K562 (cell line): ENCODE data around the gene CAPZB. TPM values are rescaled to one million over a fixed set of nuclear protein-coding genes. Genes with fewer than 3 reads are reported as not detected.
A peak's percentile ranks its signal among the peaks of the same experiment; 100 is the strongest.

Source experiments
- GATAD2B ChIP-seq: fragments of 450-650 bp; IDR thresholded peaks from 2 replicates; pipeline ENCODE4 v1.6.1; 2017; ENCODE audit warnings: mild to moderate bottlenecking, borderline replicate concordance
- PTBP1 ChIP-seq: fragments of 200-400 bp; formaldehyde crosslinking; IDR thresholded peaks from 2 replicates; pipeline ENCODE4 v1.6.1; 2017; ENCODE audit warnings: low read depth, low read length
- RBM15 ChIP-seq: fragments of 200-400 bp; formaldehyde crosslinking; IDR thresholded peaks from 2 replicates; pipeline ENCODE4 v1.6.1; 2018; ENCODE audit warnings: mild to moderate bottlenecking, low read length, moderate library complexity; ENCODE audit not compliant: insufficient read depth
- SMARCE1 ChIP-seq: fragments of 450-650 bp; IDR thresholded peaks from 2 replicates; pipeline ENCODE4 v1.7.1; 2016; ENCODE audit warnings: mild to moderate bottlenecking
- VEZF1 ChIP-seq: fragments of 200-800 bp; sonication (Bioruptor generic); IDR thresholded peaks from 2 replicates; pipeline ENCODE4 v1.6.1; 2017; ENCODE audit warnings: missing genetic modification characterization, missing compliant biosample characterization
- ZBTB2 ChIP-seq: fragments of 450-650 bp; IDR thresholded peaks from 2 replicates; pipeline ENCODE4 v1.6.1; 2016; ENCODE audit warnings: antibody characterized with exemption
- ZFP30 ChIP-seq: fragments of 250-450 bp; sonication (Bioruptor Pico); IDR thresholded peaks from 2 replicates; pipeline ENCODE4 v1.8.0; 2022; ENCODE audit warnings: moderate library complexity, mild to moderate bottlenecking, inconsistent platforms, borderline replicate concordance
- polyA plus RNA-seq, 8 experiments: library from polyadenylated mRNA; depleted of rRNA in 4 of 8; stranded (reverse) in 5 of 8; unstranded in 3 of 8; fragments of >200 nt; fragmentation: Nextera tagmentation in 2 of 8; fragmentation: Illumina TruSeq in 1 of 8; extraction: Ambion mirVana in 2 of 8; extraction: Trizol in 1 of 8; gene quantifications; 2 replicates each; pipeline versions ENCODE4 v1.2.1 to v1.2.3, GENCODE V29; 2011 to 2014; ENCODE audit warnings: inconsistent platforms in 1 of 8, missing spikeins in 1 of 8
- total RNA-seq, 7 experiments: library from RNA; depleted of rRNA in 6 of 7; stranded (reverse); fragments of >200 nt in 6 of 7; fragmentation: Illumina TruSeq in 2 of 7; extraction: Trizol in 2 of 7; gene quantifications; 2 replicates each; pipeline versions ENCODE4 v1.2.1 to v1.2.3, GENCODE V29; 2011 to 2021; ENCODE audit warnings: low replicate concordance in 1 of 7
- TF ChIP-seq, protein P1 (sequence below): IDR thresholded peaks from 2 replicates; pipeline ENCODE4 v1.6.1; 2014; ENCODE audit warnings: antibody characterized with exemption
- TF ChIP-seq, protein P2 (sequence below): sonication (generic); formaldehyde crosslinking; IDR thresholded peaks from 2 replicates; pipeline ENCODE4 v1.8.0; 2022; ENCODE audit warnings: mild to moderate bottlenecking, low read depth, missing genetic modification reagents
- TF ChIP-seq, protein P3 (sequence below): fragments of 450-650 bp; conservative IDR thresholded peaks from 2 replicates; pipeline ENCODE4 v1.6.1; 2016; ENCODE audit warnings: missing genetic modification characterization, low read depth, mild to moderate bottlenecking, control low read depth, missing compliant biosample characterization
- TF ChIP-seq, protein P4 (sequence below): fragments of 200-400 bp; formaldehyde crosslinking; IDR thresholded peaks from 2 replicates; pipeline ENCODE4 v1.6.1; 2017; ENCODE audit warnings: mild to moderate bottlenecking, low read depth, low read length, moderate library complexity
- TF ChIP-seq, protein P5 (sequence below): fragments of 150-350 bp; conservative IDR thresholded peaks from 2 replicates; pipeline ENCODE4 v1.6.1; 2014; ENCODE audit warnings: low read length

CAPZB gene
- total and polyA plus RNA-seq, 9 of the 15 experiments (the other 6 are each of a cell fraction or from before 2014, with no cell fraction given) = 57.6 to 297 (median 125) TPM

GRCh38 chr1:19407494-19408096 is 77.7 kb downstream of the CAPZB start (continued):
- TF ChIP-seq, protein P1, sequence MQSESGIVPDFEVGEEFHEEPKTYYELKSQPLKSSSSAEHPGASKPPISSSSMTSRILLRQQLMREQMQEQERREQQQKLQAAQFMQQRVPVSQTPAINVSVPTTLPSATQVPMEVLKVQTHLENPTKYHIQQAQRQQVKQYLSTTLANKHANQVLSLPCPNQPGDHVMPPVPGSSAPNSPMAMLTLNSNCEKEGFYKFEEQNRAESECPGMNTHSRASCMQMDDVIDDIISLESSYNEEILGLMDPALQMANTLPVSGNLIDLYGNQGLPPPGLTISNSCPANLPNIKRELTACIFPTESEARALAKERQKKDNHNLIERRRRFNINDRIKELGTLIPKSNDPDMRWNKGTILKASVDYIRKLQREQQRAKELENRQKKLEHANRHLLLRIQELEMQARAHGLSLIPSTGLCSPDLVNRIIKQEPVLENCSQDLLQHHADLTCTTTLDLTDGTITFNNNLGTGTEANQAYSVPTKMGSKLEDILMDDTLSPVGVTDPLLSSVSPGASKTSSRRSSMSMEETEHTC = peak; percentile 86
- peak; percentile 72; the same call in 1 of the 2 replicates for TF ChIP-seq SMARCE1
- TF ChIP-seq, protein P2, sequence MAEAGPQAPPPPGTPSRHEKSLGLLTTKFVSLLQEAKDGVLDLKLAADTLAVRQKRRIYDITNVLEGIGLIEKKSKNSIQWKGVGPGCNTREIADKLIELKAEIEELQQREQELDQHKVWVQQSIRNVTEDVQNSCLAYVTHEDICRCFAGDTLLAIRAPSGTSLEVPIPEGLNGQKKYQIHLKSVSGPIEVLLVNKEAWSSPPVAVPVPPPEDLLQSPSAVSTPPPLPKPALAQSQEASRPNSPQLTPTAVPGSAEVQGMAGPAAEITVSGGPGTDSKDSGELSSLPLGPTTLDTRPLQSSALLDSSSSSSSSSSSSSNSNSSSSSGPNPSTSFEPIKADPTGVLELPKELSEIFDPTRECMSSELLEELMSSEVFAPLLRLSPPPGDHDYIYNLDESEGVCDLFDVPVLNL (CRISPR knock-in tag) = no peak
- TF ChIP-seq, protein P3, sequence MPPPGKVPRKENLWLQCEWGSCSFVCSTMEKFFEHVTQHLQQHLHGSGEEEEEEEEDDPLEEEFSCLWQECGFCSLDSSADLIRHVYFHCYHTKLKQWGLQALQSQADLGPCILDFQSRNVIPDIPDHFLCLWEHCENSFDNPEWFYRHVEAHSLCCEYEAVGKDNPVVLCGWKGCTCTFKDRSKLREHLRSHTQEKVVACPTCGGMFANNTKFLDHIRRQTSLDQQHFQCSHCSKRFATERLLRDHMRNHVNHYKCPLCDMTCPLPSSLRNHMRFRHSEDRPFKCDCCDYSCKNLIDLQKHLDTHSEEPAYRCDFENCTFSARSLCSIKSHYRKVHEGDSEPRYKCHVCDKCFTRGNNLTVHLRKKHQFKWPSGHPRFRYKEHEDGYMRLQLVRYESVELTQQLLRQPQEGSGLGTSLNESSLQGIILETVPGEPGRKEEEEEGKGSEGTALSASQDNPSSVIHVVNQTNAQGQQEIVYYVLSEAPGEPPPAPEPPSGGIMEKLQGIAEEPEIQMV (tag) = no peak
- no peak for TF ChIP-seq RBM15
- TF ChIP-seq, protein P4, sequence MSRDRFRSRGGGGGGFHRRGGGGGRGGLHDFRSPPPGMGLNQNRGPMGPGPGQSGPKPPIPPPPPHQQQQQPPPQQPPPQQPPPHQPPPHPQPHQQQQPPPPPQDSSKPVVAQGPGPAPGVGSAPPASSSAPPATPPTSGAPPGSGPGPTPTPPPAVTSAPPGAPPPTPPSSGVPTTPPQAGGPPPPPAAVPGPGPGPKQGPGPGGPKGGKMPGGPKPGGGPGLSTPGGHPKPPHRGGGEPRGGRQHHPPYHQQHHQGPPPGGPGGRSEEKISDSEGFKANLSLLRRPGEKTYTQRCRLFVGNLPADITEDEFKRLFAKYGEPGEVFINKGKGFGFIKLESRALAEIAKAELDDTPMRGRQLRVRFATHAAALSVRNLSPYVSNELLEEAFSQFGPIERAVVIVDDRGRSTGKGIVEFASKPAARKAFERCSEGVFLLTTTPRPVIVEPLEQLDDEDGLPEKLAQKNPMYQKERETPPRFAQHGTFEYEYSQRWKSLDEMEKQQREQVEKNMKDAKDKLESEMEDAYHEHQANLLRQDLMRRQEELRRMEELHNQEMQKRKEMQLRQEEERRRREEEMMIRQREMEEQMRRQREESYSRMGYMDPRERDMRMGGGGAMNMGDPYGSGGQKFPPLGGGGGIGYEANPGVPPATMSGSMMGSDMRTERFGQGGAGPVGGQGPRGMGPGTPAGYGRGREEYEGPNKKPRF = no peak
- TF ChIP-seq, protein P5, sequence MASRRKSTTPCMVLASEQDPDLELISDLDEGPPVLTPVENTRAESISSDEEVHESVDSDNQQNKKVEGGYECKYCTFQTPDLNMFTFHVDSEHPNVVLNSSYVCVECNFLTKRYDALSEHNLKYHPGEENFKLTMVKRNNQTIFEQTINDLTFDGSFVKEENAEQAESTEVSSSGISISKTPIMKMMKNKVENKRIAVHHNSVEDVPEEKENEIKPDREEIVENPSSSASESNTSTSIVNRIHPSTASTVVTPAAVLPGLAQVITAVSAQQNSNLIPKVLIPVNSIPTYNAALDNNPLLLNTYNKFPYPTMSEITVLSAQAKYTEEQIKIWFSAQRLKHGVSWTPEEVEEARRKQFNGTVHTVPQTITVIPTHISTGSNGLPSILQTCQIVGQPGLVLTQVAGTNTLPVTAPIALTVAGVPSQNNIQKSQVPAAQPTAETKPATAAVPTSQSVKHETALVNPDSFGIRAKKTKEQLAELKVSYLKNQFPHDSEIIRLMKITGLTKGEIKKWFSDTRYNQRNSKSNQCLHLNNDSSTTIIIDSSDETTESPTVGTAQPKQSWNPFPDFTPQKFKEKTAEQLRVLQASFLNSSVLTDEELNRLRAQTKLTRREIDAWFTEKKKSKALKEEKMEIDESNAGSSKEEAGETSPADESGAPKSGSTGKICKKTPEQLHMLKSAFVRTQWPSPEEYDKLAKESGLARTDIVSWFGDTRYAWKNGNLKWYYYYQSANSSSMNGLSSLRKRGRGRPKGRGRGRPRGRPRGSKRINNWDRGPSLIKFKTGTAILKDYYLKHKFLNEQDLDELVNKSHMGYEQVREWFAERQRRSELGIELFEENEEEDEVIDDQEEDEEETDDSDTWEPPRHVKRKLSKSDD = no peak
- no peak for TF ChIP-seq ZFP30 (CRISPR knock-in tag)
- TF ChIP-seq VEZF1 (CRISPR knock-in tag) = peak; percentile 71
- no peak for TF ChIP-seq PTBP1
- no peak for TF ChIP-seq GATAD2B
- peak; percentile 50; the same call in 1 of the 2 replicates for TF ChIP-seq ZBTB2
